Nucleus accumbens (tissue), 56 donors: ENCODE measurements around the gene MAGEE2.
"Not testable (repeated sequence)": the region's sequence is repeated elsewhere in the genome, so short reads cannot be mapped to it uniquely, and the experiment has no call there.

Experiments
- DNase-seq, 56 donors: peaks; one replicate each; lab custom pipeline; 2025; lab: John Stamatoyannopoulos, UW

Gene MAGEE2, protein sequence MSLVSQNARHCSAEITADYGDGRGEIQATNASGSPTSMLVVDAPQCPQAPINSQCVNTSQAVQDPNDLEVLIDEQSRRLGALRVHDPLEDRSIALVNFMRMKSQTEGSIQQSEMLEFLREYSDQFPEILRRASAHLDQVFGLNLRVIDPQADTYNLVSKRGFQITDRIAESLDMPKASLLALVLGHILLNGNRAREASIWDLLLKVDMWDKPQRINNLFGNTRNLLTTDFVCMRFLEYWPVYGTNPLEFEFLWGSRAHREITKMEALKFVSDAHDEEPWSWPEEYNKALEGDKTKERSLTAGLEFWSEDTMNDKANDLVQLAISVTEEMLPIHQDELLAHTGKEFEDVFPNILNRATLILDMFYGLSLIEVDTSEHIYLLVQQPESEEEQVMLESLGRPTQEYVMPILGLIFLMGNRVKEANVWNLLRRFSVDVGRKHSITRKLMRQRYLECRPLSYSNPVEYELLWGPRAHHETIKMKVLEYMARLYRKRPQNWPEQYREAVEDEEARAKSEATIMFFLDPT

DNA sequence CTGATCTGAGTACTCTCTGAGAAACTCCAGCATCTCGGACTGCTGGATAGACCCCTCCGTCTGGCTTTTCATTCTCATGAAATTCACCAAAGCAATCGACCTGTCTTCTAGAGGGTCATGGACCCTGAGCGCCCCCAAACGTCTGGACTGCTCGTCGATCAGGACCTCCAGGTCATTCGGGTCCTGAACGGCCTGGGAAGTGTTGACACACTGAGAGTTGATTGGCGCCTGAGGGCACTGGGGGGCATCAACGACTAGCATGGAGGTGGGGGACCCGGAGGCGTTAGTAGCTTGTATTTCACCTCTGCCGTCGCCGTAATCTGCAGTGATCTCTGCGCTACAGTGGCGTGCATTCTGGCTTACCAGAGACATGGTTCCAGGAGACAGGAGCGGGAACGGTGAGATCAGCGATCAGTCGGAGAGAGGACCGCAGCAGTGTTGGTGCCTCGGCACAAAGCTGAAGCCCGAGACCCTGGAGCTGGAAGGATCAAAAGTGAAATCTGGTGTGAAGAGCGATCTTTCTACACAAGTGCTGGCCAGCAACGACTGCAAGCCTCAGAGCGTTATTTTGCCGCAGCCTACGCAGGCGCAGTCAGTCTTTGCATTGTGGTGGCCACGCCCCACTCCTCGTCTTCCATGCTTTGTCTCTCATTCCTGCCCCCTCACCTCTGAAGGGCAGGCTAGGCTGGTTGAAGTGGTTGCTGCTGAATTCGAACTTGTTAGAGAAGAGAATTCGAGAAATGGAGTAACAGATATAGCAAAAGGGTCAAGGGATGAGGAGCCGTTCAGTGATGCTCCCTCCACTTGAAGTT lies at the start of gene MAGEE2:
TSS of gene MAGEE2 (minus strand) at position 575 of the 812 bp plus-strand sequence. CDS start at position 372, 203 bp downstream.
- peak in 33 of 56 donors; percentile 0 to 34 (median 6) for DNase-seq

DNA sequence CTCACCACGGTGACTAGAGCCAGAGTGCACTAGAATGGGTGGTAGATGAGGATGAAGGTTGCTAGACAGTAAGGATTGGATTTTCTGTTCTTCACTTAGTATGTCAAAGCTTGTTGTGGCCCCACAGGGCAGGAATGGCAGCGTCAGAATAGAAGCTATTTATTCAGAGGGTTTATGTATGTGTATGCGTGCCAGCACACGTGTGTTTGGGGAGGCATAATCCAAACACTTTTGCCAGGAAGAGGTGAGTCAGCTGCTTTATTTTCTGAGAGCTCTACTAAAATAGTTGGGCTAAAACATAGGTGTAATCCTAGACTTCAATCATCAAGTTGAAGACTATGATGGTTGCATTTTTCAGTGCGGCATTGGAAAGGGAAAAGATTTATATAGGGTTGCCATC lies 1.2 kb upstream of the MAGEE2 start:
- no peak for DNase-seq

DNA sequence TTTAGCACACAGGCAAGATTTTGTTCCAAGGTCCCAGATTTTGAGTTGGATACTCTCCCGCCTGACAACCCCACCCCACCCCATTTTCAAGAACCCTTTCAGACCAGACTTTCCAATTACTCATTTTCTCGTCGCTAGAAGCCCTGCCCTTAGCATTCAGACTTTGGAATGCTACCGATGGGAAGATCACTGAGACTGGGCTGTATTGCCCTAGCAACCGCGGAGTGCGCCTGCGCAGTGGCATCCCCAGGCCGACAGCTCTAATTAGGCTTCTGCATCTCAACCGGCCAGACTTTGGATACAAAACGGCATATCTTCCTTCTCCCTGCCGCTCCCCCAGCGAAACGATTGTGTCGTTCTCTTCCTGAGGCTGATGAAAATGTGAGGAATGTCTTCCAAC lies 3.4 kb downstream of the MAGEE2 start:
- DNase-seq = peak in 52 of 56 donors; percentile 1 to 75 (median 24)

GRCh38 chrX:75768063-75768462 lies 17.0 kb downstream of the MAGEE2 start:
- not testable (repeated sequence) for DNase-seq

DNA sequence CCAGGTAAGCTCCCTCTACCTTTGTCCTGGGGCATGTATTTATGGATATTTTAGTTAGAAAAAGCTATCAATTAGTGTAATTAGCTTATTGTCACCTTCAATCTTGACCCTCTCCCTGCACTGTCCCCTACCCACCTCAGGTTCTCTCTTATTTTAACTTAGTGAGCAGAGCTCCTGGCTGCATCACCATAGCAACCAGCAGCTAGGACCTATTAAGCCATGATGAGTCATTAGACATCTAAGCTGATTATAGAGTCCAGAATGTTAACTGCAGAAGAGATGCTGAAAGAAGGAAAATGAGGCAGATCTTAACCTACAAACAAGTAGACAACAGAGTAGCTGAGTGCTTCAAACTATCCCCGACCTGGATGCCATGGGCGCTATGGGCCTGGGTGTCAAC lies 36.6 kb downstream of the MAGEE2 start:
- no peak for DNase-seq

DNA sequence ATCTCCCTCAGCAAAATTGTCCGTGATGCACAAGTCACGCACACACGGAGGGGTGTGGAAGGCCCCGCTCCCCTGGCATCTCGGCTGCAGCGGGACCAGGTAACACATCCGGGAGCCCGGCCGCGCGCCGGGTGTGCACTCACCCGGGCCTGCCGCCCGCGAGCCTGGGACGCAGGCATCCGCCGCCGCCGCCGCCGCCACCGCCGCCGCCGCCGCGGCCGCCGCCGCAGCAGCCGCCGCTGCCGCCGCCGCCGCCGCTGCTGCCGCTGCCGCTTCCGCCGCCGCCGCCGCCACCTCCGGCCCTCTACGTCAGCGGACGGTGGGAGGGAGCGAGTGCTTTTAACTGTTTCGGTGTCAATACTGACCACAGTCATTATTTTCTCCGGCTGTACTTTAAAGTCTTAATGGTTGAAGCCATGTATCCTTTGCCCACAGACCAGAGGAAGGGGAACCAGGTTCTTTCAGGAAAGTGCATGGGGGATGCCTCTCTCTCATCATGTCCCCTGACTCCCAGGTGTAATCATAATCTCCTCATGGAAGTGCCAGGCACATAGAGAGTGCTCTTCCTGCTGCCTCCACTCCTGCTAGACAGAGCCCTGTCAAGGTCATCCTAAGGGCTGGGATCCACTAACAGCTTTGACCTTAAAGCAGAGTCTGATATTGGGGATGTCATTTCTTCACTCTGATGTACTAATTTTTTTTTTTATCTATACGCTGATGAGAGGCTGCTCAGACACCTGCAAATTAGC lies 38.0 kb downstream of the MAGEE2 start:
- peak in 25 of 56 donors; percentile 0 to 33 (median 4) for DNase-seq
